SK-N-SH (cell line): ENCODE results near the gene STK16.

Source experiments
- CHD2 ChIP-seq: fragments of 150-350 bp; IDR thresholded peaks from 2 replicates; pipeline ENCODE4 v1.6.1; 2018; ENCODE audit warnings: low read length; ENCODE audit not compliant: partially characterized antibody
- CTCF ChIP-seq: fragments of 200-600 bp; sonication (generic); IDR thresholded peaks from 2 replicates; pipeline ENCODE4 v1.6.1; 2017; ENCODE audit warnings: antibody characterized with exemption, mild to moderate bottlenecking, moderate library complexity
- NFIC ChIP-seq: IDR thresholded peaks from 2 replicates; pipeline ENCODE4 v1.4.0; 2012; ENCODE audit warnings: borderline replicate concordance
- RCOR1 ChIP-seq: fragments of 150-350 bp; IDR thresholded peaks from 2 replicates; pipeline ENCODE4 v1.6.1; 2017; ENCODE audit warnings: antibody characterized with exemption, low read length
- REST ChIP-seq: IDR thresholded peaks from 2 replicates; pipeline ENCODE4 v1.6.1; 2012; ENCODE audit warnings: mild to moderate bottlenecking, low read depth, low read length, moderate library complexity
- USF2 ChIP-seq: fragments of 150-350 bp; IDR thresholded peaks from 2 replicates; pipeline ENCODE4 v1.6.1; 2017; ENCODE audit warnings: antibody characterized with exemption, low read length, low read depth, borderline replicate concordance
- TF ChIP-seq, protein P1 (sequence below): IDR thresholded peaks from 2 replicates; pipeline ENCODE4 v1.4.0; 2012; ENCODE audit warnings: low read depth, borderline replicate concordance

DNA sequence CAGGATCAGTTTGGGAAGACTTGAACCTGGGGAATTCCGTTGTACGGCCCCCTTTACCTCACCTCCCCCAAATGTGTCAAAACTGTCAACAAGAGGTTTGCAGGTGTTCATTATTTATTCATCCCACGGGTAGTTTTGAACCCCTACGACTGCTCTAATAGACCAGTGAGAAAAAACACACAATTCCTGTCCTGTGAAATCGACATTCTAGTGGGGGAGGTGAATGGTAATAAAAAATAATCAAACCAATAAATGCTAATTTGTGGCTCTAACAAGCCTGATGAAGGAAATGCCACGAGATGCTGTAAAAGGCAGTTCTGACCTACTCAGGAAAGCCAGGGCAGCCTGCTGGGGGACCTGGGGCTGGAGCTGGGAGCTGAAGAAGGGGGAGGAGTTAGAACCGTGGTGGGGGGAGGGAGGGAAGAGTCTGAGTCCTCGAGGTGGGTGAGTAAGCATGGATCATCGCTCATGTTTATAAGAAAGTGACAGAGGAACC is 33.4 kb downstream of the STK16 start:
- TF ChIP-seq, protein P1, sequence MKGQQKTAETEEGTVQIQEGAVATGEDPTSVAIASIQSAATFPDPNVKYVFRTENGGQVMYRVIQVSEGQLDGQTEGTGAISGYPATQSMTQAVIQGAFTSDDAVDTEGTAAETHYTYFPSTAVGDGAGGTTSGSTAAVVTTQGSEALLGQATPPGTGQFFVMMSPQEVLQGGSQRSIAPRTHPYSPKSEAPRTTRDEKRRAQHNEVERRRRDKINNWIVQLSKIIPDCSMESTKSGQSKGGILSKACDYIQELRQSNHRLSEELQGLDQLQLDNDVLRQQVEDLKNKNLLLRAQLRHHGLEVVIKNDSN: no peak
- TF ChIP-seq CTCF: no peak
- no peak for TF ChIP-seq NFIC
- TF ChIP-seq REST: no peak
- no peak for TF ChIP-seq CHD2
- no peak for TF ChIP-seq RCOR1
- no peak for TF ChIP-seq USF2
